ENCODE data around the gene TENT4B.

Gene TENT4B

DNA sequence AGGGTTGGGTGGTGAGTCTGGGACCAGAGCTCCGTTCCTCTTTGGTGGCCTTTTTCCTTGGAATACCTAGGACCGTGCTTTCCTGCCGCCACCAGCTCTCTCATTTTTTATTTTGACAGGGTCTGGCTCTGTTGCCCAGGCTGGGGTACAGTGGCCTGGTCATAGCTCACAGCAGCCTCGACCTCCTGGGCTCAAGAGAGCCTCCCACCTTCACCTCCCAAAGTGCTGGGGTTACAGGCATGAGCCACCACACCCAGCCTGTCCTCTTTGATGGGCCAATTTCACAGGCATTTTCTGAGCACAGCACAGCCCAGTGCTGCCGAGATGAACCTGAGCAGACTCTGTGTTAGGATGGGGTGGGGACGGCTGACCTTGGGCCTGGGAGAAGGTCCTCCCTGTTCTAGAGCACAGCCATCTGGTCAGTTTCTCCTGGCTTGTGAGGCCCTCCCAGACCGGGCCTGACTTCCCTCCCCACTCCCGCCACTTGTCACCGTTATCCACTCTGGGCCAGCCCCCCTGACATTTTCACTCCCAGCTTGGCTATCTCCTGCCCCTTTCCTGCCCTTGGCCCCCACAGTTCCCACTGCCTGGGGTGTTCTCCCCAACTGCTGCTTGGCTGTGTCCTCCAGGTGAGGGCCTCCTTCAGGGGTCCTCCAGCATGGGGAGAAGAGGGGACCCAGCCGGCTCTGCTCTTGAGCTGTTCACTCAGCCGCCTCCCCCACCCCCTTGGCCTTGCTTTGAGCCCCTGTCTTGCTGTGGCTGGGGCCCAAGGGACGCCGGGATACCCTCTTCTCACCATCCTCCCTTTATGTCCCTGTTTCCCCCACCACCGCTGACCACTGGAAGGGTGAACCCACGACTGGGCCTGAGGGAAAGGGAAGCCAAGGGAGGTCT, 118.3 kb downstream of the TENT4B start:
- DNase-seq, result no peak

DNA sequence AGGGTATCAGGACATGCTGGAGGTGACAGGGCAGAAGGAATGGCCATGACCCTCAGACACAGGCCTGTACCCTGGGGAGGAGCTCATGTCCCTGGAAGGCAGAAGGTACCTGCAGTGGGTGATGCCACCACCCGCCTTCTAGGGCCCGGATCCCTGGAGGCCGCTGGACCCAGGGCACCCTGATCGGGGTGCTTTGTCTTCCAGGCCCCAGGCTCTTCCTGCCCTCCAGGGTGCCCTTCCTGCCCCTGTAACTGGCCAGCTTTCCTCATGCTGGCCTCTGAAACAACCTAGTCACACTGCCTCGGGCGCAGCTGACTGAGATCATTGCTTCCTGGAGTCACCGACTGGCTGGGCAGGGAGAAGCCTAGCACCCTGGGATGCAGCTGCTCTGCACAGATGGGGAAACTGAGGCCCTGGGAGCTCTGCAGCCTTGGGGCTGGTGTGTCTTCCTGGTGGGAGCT, 119.0 kb downstream of the TENT4B start:
- DNase-seq, result no peak

DNA sequence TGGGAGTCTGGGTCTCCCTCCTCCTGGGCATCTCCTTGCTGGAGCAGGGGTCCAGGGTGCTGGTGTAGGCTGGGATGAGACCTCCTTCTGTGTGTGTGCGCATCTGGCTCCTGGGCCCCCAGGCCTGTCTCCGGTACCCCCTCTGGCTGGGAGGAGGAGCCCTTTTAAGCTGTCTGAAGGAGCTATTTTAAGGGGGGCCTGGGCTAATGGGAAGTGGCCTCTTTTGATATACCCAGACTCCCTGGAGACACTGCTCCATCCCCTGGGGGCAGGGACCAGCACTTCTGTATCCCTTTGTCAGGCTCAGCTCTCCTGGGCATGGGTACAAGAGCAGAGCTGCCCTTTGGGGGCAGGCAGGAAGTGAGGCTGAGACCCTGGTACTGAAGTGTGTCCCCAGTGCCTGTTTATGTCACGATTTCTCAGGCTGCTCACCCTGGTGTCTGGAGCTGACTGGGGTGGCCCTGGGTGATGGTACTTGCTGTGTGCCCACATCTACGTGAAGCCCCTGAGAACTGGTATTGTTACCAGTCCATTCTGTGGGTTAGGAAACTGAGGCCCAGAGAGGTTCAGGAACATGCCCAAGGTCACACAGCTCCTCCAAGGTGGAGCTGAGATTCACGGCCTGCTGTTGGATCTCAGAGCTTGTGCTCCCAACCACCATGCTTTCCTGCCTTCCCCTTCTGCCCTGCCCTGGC, 119.7 kb downstream of the TENT4B start:
- no peak for DNase-seq

DNA sequence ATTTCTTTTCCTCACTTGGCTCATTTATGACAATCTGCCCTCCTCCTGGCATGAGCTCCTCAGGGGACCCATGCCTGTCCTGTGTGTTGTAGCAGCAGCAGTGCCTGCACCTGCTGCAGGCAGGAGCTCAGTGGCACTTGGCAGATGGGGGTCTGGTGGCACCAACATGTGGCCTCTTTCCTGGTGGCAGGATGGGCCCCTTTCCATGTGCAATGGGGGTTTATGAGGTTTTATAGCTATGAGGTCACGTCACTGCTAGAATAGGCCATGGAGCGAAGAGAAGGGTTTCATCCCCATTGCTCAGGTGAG, 120.2 kb downstream of the TENT4B start:
- no peak for DNase-seq

DNA sequence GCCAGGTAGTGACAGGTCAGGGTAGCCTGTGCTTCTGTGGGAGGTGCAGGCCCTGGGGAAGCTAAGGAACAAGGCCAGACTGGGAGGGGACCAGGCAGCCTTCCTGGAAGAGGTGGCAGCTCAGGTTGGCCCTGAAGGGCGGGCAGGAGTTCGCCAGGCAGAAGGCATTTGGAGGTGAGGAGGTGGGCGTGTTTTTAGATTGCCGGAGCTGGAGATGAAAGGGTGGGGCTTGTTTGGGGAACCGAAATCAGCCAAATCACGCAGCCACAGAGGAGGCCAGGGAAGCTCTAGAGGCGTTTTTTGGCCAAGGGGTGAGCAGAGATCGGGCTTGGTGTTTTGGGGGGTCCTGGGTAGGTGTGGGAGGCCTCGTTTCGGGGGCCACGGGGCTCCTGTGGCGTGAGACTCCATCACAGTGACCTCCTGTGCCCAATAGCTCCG, 120.8 kb downstream of the TENT4B start:
- peak in 3 of 5 experiments; percentile 28 to 77 (median 30) for DNase-seq

DNA sequence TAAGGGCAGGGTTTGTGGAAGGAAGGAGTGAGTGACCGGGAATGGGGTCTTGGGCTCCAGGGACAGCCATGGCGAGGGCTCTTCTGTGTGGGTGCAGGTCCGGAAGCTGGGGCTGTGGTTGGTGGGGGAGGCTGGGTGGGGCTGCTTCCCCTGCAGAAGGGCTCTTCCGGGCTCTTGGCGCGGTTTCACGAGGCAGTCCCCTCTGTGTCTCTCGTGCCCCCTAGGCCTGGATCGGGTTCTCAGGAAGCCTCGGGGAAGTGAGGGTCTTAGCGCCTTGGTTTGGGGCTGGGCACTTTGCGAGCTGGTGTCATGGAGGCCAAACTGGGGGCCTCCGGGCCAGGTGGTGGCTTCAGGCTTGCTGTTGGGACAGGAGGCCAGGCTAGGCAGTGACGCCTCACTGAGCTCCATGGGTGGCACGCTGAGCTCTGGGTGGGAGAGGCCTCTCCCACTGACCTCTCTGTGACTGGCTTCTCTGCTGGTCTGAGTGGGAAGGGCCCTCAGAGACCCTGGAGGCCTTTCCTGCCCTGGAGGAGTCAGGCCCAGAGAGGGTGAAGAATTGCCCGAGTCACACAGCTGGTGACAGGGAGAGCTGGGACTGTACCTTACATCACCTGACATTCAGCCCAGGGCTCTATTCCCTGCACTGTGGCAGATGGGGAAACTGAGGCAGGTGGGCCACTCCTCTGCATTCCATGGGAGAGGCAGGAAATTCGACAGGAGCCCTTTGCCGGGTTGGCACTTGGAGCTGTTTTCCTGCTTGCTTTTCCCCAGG, 121.4 kb downstream of the TENT4B start:
- DNase-seq, result peak in 4 of 5 experiments; percentile 19 to 87 (median 52)

DNA sequence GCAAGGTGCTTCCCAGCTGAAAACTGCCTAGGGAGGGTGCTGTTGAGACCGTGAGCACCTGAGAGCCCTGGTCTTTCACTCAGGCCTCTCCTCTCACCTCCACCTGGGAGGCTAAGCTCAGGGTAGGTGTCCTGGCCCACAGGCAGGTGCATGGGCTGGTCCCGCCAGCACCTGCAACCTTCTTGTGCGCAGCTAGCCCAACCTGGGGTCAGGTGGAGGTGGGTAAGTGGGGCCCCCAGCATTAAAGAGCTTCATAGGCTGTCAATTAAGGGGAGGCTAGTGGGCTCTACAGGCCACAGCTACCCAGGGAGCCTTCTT, 122.0 kb downstream of the TENT4B start:
- no peak for DNase-seq

DNA sequence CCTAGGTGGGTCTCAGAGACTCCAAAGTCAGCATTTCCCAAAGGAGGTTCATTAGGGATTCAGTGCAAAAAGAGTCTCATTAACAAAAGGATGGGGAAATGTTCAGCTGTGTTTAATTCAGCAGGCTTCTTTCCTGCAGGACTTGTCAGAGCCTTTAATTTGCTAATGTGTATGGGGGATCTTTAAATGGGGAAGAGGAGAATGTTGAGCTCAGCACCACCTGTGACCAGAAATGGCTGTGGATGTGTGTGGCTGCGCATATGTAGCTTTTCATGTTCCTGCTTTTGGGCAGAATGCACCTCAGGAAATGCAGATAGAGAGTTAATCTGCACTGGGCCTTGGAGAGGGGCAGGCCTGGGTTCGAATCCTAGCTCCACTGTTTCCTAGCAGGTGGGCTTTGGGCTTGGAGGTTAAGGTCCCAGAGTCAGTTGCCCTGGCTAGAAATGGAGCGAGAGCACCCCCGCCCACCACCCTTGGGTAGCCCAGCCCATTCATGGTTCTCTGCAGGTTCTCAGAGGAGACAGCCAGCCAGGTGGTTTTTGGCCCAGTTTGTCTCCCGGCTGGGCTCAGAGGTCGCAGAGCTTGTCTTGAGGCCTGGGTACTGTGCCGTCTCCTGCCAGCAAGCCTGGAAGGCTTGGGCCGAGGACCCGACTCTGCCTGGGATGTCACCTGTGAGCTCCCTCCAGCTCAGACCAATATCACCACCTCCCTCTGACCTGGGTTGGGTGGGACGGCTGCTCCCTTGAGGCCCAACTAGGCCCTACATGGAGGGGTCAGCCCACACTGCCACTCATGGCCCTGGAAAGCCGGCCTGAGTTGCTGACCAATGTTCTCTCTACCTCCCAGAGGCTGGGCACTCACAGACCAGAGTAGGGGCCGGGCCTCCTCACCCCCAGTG, 122.6 kb downstream of the TENT4B start:
- no peak for DNase-seq

DNA sequence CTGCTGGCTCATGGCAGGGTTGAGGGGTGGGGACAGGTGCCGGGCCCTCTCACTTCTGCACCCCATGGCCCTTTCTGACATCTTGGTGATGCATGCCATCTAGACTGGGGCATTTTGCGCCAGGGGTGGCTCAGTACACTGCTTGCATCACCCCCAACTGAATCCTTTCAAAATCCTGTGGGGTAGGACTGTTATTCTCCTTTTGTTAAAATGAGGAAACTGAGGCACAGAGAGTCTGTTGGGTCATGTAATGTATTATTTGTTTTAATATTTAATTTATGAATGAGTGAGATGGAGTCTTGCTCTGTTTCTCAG, 123.2 kb downstream of the TENT4B start:
- DNase-seq, result no peak

DNA sequence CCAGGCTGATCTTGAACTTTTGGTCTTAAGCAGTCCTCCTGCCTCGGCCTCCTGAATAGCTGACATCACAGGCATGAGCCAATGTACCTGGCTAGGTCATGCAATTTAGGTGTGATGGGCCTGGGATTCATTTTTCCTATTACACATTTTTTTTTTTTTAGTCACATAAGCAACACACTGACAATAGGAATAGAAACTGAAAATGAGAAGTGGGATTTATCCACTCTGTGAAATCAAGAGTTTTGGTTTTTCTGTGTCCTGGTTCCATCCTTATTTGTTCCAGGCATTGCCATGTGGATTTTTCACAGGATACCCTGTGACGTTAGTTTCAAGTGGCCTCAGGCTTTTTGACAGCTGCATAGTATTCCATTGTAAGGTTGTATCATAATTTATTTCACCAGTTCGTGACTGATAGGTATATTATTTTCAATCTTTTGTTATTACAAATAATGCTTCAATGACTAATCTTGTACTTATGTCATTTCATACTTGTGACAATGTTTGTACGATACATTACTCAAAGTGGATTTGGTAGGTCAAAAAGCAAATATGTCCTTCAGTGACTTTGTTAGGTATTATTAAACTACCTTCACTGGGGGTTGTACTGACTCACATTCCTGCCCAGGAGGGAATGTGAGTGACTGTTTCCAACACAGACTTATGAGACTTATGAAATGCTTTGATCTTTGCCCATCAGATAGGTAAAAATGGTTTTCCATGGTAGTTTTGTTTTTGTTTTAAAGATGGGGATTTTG, 123.9 kb downstream of the TENT4B start:
- DNase-seq, result no peak

DNA sequence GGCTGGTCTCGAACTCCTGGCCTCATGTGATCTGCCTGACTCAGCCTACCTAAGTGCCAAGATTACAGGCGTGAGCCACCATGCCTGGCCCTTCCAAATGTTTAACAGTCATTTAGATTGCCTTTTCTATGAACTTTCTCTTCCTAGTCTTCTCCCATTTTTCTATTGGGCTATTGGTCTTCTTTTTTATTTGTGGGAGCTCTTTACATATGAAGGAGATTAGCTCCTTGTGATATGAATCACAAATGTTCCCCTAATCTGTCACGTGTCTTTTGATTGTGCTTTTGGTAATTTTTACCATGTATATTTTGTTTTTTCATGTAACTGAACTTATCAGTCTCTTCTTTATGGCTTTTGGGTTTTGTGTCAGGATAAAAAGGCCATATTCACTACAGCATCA, 125.1 kb downstream of the TENT4B start:
- no peak for DNase-seq

DNA sequence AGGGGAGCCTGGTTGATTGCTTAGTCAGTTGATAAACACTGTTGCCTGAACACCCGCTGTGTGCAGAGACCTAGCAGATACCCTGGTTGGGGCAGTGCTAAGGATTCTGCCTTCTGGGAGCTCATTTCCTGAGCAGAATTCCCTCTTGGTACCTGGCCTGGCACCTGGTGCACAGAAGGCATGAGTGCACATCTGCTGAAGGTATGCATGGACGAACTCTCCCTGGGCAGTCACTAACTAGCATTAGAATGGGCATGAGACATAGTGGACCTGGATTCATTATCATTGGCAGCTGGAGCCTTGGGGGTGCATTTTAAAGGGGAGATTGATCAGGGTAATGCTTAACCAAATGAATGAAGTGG, 126.4 kb downstream of the TENT4B start:
- DNase-seq, result no peak

DNA sequence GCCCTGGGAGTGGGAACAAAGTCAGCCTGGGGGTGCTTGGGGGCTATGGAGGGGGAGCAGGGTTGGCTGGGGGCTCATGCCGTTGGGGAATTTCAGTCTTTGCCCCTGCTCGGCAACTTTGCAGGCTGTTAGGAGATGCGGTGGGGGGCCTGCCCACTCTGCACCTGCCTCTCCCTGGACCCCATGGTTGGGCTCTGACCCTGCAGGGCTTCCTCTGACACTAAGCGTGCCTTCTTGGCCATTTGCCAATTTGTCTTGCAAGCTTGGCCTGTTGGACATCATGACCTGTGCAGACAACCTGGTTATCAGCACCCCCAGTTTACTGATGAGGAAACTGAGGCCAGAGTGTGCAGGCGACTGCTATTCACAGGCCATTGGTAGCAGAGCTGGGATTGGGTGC, 127.8 kb downstream of the TENT4B start:
- no peak for DNase-seq

All from T-helper 2 cell (primary cell).